Measurements from ENCODE around the gene GSN.

The GSN gene

GRCh38 chr9:121242959-121243346, 25.0 kb upstream of the GSN start:
- in situ Hi-C loops (cut with MboI; ENCODE audit: low sequenced_read_pairs): no loop called here

- in situ Hi-C loops (cut with MboI; ENCODE audit: low sequenced_read_pairs): no loop called here
Measured at GRCh38 chr9:121246821-121247561, 21.0 kb upstream of the GSN start.

- in situ Hi-C loops (cut with MboI; ENCODE audit: low sequenced_read_pairs): no loop called here
Measured at GRCh38 chr9:121249563-121249962, 18.4 kb upstream of the GSN start.

GRCh38 chr9:121252104-121252851, 15.7 kb upstream of the GSN start:
- in situ Hi-C loops (cut with MboI; ENCODE audit: low sequenced_read_pairs): no loop called here

- in situ Hi-C loops (cut with MboI; ENCODE audit: low sequenced_read_pairs): no loop called here
Measured at GRCh38 chr9:121253162-121253561, 14.8 kb upstream of the GSN start.

- in situ Hi-C loops (cut with MboI; ENCODE audit: low sequenced_read_pairs): no loop called here
Measured at GRCh38 chr9:121253821-121254501, 14.0 kb upstream of the GSN start.

GRCh38 chr9:121259498-121259897, 8.5 kb upstream of the GSN start:
- in situ Hi-C loops (cut with MboI; ENCODE audit: low sequenced_read_pairs): no loop called here

- in situ Hi-C loops (cut with MboI; ENCODE audit: low sequenced_read_pairs): no loop called here
Measured at GRCh38 chr9:121259935-121260334, 8.0 kb upstream of the GSN start.

GRCh38 chr9:121260457-121261106, 7.4 kb upstream of the GSN start:
- in situ Hi-C loops (cut with MboI; ENCODE audit: low sequenced_read_pairs): no loop called here

- in situ Hi-C loops (cut with MboI; ENCODE audit: low sequenced_read_pairs): no loop called here
Measured at GRCh38 chr9:121261107-121261460, 6.9 kb upstream of the GSN start.

GRCh38 chr9:121261755-121262154, 6.2 kb upstream of the GSN start:
- in situ Hi-C loops (cut with MboI; ENCODE audit: low sequenced_read_pairs): no loop called here

- in situ Hi-C loops (cut with MboI; ENCODE audit: low sequenced_read_pairs): no loop called here
Measured at GRCh38 chr9:121262423-121262822, 5.5 kb upstream of the GSN start.

- in situ Hi-C loops (cut with MboI; ENCODE audit: low sequenced_read_pairs): no loop called here
Measured at GRCh38 chr9:121262953-121263352, 5.0 kb upstream of the GSN start.

GRCh38 chr9:121266356-121266755, 1.6 kb upstream of the GSN start:
- in situ Hi-C loops (cut with MboI; ENCODE audit: low sequenced_read_pairs): no loop called here

- in situ Hi-C loops (cut with MboI; ENCODE audit: low sequenced_read_pairs): no loop called here
Measured at GRCh38 chr9:121266906-121267650, 884 bp upstream of the GSN start.

GRCh38 chr9:121268598-121268850, 562 bp downstream of the GSN start:
- in situ Hi-C loops (cut with MboI; ENCODE audit: low sequenced_read_pairs): no loop called here

- in situ Hi-C loops (cut with MboI; ENCODE audit: low sequenced_read_pairs): no loop called here
Measured at GRCh38 chr9:121268851-121269641, 1.1 kb downstream of the GSN start.

- in situ Hi-C loops (cut with MboI; ENCODE audit: low sequenced_read_pairs): no loop called here
Measured at GRCh38 chr9:121269642-121270254, 1.8 kb downstream of the GSN start.

- in situ Hi-C loops (cut with MboI; ENCODE audit: low sequenced_read_pairs): no loop called here
Measured at GRCh38 chr9:121271368-121272341, 3.7 kb downstream of the GSN start.

Measured in HL-60/S4 treated with phorbol 12-myristate 13-acetate at 8.2 ng/mL for 4 days and 3 days (cell line).